Tibial artery (tissue), 4 donors: ENCODE results near the gene AKIP1.

Experiments
- DNase-seq, 2 donors: peaks; one replicate each; pipeline ENCODE4 v3.0.0-alpha.2; 2019
- H3K27ac ChIP-seq, 2 donors: fragments of 200-600 bp; sonication (generic) in 1 of 2; 1 replicate in 1 of 2; 2 replicates in 1 of 2; pipeline ENCODE4 v1.5.1; 2018 to 2019; ENCODE audit warnings: mild to moderate bottlenecking in 1 of 2
- H3K27me3 ChIP-seq, 2 donors: fragments of 200-600 bp; sonication (generic) in 1 of 2; one replicate each; pipeline versions ENCODE4 v1.5.1 to v1.6.0; 2016 to 2019
- H3K36me3 ChIP-seq, 3 donors: fragments of 200-600 bp; sonication (generic) in 2 of 3; one replicate each; pipeline ENCODE4 v1.5.1; 2016 to 2019; ENCODE audit warnings: mild to moderate bottlenecking in 2 of 3
- H3K4me1 ChIP-seq, 4 donors: fragments of 200-600 bp; sonication (generic) in 2 of 4; 1 replicate in 3 of 4; 2 replicates in 1 of 4; pipeline ENCODE4 v1.5.1; 2016 to 2019
- H3K4me3 ChIP-seq, 2 donors: fragments of 200-600 bp; sonication (generic) in 1 of 2; 1 replicate in 1 of 2; 2 replicates in 1 of 2; pipeline ENCODE4 v1.5.1; 2018 to 2019; ENCODE audit warnings: mild to moderate bottlenecking in 2 of 2
- H3K9me3 ChIP-seq, 3 donors: fragments of 200-600 bp; sonication (generic) in 1 of 3; one replicate each; pipeline ENCODE4 v1.5.1; 2016 to 2019
- intact Hi-C: fragments of 100-400 bp; cut with DNase I; formaldehyde crosslinking; loops from one replicate; pipeline ENCODE4 v1.15.0; 2023; ENCODE audit warnings: low total_unique reads
- TF ChIP-seq, protein P1 (sequence below), 2 experiments: fragments of 200-600 bp in 1 of 2; fragments of 450-650 bp in 1 of 2; IDR thresholded peaks; one replicate each; pipeline ENCODE4 v1.5.1; 2017 to 2019; ENCODE audit warnings: antibody characterized with exemption in 2 of 2, mild to moderate bottlenecking in 1 of 2, moderate library complexity in 1 of 2

AKIP1 gene

GRCh38 chr11:8964324-8965320 is 53.6 kb downstream of the AKIP1 start, which contains the start of gene TMEM9B:
Gene TMEM9B, minus strand, starts transcription at chr11:8964442. Its CDS starts 129 bp downstream, at chr11:8964313.
- intact Hi-C loops, result loop anchor here (2.0 to 10.0 kb wide), 2 partner anchors 38 to 280 kb away; partner anchors contain the start of genes RPL27A and TRIM66
- Histone ChIP-seq H3K36me3 (peaks cover 0 to 9% (median 0%) of the 10 kb centered on the region in 3 donors), H3K27me3 (no peaks in the 10 kb centered on the region), H3K4me1 (peaks cover 0 to 40% (median 15%) of the 10 kb centered on the region in 4 donors), H3K9me3 (no peaks in the 10 kb centered on the region), H3K27ac (peak within 1 kb of the TSS; percentile 94 to 98), H3K4me3 (peak within 1 kb of the TSS; percentile 77 to 82)
- TF ChIP-seq, protein P1, sequence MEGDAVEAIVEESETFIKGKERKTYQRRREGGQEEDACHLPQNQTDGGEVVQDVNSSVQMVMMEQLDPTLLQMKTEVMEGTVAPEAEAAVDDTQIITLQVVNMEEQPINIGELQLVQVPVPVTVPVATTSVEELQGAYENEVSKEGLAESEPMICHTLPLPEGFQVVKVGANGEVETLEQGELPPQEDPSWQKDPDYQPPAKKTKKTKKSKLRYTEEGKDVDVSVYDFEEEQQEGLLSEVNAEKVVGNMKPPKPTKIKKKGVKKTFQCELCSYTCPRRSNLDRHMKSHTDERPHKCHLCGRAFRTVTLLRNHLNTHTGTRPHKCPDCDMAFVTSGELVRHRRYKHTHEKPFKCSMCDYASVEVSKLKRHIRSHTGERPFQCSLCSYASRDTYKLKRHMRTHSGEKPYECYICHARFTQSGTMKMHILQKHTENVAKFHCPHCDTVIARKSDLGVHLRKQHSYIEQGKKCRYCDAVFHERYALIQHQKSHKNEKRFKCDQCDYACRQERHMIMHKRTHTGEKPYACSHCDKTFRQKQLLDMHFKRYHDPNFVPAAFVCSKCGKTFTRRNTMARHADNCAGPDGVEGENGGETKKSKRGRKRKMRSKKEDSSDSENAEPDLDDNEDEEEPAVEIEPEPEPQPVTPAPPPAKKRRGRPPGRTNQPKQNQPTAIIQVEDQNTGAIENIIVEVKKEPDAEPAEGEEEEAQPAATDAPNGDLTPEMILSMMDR (IDR thresholded peaks at IDR 0.05), result no peak
- peak; percentile 94 to 95 for DNase-seq

DNA sequence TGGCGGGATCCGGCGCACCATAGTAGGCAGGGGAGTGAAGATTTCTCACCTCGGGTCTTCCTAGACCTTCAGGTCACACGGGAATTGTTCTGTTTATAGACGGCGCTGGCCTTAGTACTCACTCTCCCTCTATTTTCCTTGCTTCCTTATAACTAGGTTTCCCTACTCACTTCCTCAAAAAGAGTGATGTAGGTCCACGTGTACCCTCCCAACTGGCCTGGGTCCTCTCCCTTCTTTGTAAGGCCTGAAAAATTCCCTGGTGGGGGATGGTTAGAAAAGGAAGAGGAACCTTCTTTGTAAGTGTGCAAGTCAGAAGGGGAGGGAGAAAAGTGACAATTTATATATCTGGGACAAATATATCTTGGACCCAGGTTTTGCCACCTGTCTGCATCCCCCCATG is 56.2 kb downstream of the AKIP1 start:
- no peaks in the 10 kb centered on the region for H3K27me3 ChIP-seq
- intact Hi-C loops, result loop anchor here (10.0 kb wide), 1 partner anchor 282 kb away; the partner anchor contains the start of genes RPL27A and TRIM66

More for the DNA sequence above, 56.2 kb downstream of the AKIP1 start:
- Histone ChIP-seq H3K4me1 (peaks cover 0 to 26% (median 13%) of the 10 kb centered on the region in 4 donors), H3K36me3 (no peaks in the 10 kb centered on the region), H3K27ac (no peak overlapping the region), H3K9me3 (no peaks in the 10 kb centered on the region), H3K4me3 (no peak overlapping the region)
- TF ChIP-seq, protein P1 (IDR thresholded peaks at IDR 0.05), result no peak
- no peak for DNase-seq
